Neural crest cell (in vitro differentiated cells): ENCODE measurements around the gene TK1. TPM values are rescaled to one million over a fixed set of nuclear protein-coding genes. Genes with fewer than 3 reads are reported as not detected.
"Not testable (repeated sequence)": the region's sequence is repeated elsewhere in the genome, so short reads cannot be mapped to it uniquely, and the experiment has no call there.

ENCODE experiments used
- DNase-seq: peaks from one replicate; pipeline ENCODE4 v3.0.0; 2021; ENCODE audit warnings: low read depth, mixed read lengths, low spot score
- H3K27ac Mint-ChIP-seq: one replicate; pipeline ENCODE4 v1.8.0; 2021; ENCODE audit warnings: mild to moderate bottlenecking, mixed read lengths; ENCODE audit not compliant: unreplicated experiment
- H3K27me3 Mint-ChIP-seq: 2 replicates; pipeline ENCODE4 v1.8.0; 2021; ENCODE audit warnings: low read depth, mild to moderate bottlenecking, mixed read lengths
- H3K36me3 Mint-ChIP-seq: 2 replicates; pipeline ENCODE4 v1.8.0; 2021; ENCODE audit warnings: low read depth, mild to moderate bottlenecking, mixed read lengths
- H3K4me1 Mint-ChIP-seq: 2 replicates; pipeline ENCODE4 v1.8.0; 2021; ENCODE audit warnings: mixed read lengths
- H3K4me3 Mint-ChIP-seq: one replicate; pipeline ENCODE4 v1.8.0; 2021; ENCODE audit warnings: mild to moderate bottlenecking, mixed read lengths
- H3K9me3 Mint-ChIP-seq: 2 replicates; pipeline ENCODE4 v1.8.0; 2021; ENCODE audit warnings: mixed read lengths
- long read RNA-seq: library from polyadenylated mRNA; unstranded; transcript quantifications from one replicate; pipeline ENCODE4 v2.0.0, GENCODE V29; 2020
- total RNA-seq: library from RNA; stranded (reverse); gene quantifications from 2 replicates; pipeline ENCODE4 v1.2.1, GENCODE V29; 2021
- TF ChIP-seq, protein P1 (sequence below): fragments of 200-600 bp; sonication (generic); conservative IDR thresholded peaks from 2 replicates; pipeline ENCODE4 v1.5.0; 2021; ENCODE audit warnings: antibody characterized with exemption, mild to moderate bottlenecking

TK1 gene, protein sequence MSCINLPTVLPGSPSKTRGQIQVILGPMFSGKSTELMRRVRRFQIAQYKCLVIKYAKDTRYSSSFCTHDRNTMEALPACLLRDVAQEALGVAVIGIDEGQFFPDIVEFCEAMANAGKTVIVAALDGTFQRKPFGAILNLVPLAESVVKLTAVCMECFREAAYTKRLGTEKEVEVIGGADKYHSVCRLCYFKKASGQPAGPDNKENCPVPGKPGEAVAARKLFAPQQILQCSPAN
- 48.7 and 53.9 TPM in 2 replicates for total RNA-seq
- long read RNA-seq, transcript TK1-203 (6 exons, 1,681 nt) = minor isoform, 8 of 52 reads
- long read RNA-seq, transcript TK1-201 (7 exons, 1,628 nt) = major isoform, 43 of 52 reads
- long read RNA-seq, partial matches to known transcripts = 1 of 52 reads
- long read RNA-seq, other reads (novel, unspliced or antisense) = 0 of 52 reads

DNA sequence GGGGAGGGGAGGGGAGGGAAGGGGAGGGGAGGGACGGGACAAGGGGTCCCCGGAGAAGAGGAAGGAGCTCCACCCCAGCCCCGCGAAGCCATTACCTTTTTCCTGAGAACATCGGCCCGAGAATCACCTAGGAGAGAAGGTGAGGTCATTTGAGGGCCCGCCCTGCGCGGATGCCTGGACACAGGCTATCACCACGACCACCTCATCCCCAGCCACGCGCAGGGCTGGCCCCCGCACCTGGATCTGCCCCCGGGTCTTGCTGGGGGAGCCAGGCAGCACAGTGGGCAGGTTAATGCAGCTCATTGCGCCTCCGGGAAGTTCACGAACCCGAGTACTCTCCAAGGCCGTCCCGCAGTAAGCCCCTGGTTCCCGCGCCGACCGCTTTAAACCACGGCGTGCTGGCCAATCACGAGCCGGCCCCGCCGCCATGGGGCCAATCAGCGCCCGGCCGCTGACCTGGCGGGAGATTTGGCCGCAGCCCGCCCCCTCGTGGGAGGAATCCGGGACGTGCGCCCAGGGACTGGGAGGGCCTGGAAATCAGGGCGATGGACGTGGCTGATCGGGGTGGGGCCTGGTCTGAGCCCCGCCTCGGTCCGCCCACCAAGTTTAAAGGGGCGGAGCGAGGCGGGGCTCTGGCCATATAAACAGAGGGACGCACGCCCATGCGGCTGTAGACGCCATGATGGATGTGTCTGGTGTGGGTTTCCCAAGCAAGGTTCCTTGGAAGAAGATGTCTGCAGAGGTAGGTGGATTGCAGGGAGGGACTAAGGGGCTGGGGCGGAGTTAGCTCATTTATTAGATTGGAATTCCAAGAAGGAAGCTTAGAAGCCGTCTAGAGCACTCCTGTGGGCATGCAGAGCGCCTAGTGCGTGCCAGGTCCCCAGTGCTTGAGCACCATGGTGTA is at the start of gene TK1, which contains the start of gene AFMID:
TK1 (minus strand) TSS at position 361 of the 904 bp plus-strand sequence; CDS start at position 303, 58 bp downstream.
AFMID (plus strand) TSS at position 671 of the 904 bp plus-strand sequence; CDS start at position 680, 9 bp downstream.
- Mint-ChIP-seq H3K9me3 (peaks cover 3% of the 10 kb centered on the region), H3K4me1 (peaks cover 47% of the 10 kb centered on the region), H3K27me3 (no peaks in the 10 kb centered on the region), H3K27ac (peak within 1 kb of the TSS; percentile 98), H3K4me3 (peak within 1 kb of the TSS; percentile 86), H3K36me3 (peaks cover 13% of the 10 kb centered on the region)
- TF ChIP-seq, protein P1, sequence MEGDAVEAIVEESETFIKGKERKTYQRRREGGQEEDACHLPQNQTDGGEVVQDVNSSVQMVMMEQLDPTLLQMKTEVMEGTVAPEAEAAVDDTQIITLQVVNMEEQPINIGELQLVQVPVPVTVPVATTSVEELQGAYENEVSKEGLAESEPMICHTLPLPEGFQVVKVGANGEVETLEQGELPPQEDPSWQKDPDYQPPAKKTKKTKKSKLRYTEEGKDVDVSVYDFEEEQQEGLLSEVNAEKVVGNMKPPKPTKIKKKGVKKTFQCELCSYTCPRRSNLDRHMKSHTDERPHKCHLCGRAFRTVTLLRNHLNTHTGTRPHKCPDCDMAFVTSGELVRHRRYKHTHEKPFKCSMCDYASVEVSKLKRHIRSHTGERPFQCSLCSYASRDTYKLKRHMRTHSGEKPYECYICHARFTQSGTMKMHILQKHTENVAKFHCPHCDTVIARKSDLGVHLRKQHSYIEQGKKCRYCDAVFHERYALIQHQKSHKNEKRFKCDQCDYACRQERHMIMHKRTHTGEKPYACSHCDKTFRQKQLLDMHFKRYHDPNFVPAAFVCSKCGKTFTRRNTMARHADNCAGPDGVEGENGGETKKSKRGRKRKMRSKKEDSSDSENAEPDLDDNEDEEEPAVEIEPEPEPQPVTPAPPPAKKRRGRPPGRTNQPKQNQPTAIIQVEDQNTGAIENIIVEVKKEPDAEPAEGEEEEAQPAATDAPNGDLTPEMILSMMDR = peak; percentile 96
- DNase-seq = peak; percentile 100

DNA sequence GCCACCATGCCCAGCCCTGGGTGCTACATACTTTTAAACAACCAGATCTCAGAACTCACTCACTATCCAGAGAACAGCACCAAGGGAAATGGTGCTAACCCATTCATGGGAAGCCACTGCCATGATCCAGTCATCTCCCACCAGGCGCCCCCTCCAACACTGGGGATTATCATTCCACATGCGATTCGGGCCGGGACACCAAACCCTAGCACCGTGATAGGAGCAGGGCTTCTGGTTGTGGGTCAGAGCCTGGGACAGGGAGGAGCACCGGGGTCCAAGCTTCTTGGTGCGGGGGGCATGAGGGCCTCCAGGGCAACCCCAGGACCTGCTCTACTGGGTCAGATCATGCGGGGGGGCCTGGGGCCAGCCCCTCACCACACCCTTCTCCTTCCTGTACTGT is 49.0 kb upstream of the TK1 start:
- Mint-ChIP-seq H3K27ac (no peak overlapping the region), H3K9me3 (no peaks in the 10 kb centered on the region), H3K27me3 (peaks cover 29% of the 10 kb centered on the region), H3K36me3 (no peaks in the 10 kb centered on the region), H3K4me1 (no peaks in the 10 kb centered on the region), H3K4me3 (no peak overlapping the region)
- TF ChIP-seq, protein P1 = no peak
- DNase-seq = no peak

DNA sequence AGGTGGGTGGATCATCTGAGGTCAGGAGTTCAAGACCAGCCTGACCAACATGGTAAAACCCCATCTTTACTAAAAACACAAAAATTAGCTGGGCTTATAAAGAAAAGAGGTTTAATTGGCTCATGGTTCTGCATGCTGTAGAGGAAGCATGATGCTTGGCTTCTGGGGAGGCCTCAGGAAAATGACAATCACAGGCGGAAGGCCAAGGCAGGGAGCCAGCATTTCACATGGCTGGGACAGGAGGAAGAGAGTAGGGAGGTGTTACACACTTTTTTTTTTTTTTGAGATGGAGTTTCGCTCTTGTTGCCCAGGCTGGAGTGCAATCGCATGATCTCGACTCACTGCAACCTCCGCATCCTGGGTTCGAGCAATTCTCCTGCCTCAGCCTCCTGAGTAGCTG is 48.2 kb upstream of the TK1 start:
- not testable (repeated sequence) for H3K4me1 Mint-ChIP-seq, DNase-seq, H3K4me3 Mint-ChIP-seq, H3K9me3 Mint-ChIP-seq, H3K36me3 Mint-ChIP-seq
- Mint-ChIP-seq H3K27ac (peak overlapping the region; percentile 75), H3K27me3 (peaks cover 38% of the 10 kb centered on the region)

DNA sequence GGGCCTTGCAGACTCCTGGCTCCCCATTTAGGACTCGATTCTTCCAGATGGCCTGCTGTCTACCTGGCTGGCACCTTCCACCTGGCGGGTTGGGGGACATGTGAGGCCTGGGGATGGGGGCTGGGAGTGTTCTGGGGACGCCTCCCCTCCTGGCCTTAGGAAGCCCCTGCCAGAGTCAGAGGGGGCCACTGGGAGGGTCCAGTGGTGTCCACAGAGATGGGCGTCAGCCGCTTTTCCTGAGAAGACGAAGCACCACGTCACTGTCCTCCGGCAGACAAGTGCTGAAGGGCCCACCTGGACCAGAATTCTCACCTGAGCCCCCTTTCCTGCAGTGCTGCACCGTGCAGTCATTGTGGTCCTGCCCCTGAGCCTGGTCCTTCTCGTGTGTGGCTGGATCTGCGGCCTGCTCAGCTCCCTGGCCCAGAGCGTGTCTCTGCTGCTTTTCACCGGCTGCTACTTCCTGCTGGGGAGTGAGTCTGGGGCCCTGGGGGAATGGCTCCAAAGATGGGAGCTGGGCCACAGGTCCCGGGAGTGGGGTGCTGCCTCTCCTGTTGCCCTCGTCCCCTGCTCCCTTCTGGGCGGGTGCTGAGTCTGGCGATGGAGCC is 47.5 kb upstream of the TK1 start:
- no peaks in the 10 kb centered on the region for H3K4me1 Mint-ChIP-seq
- H3K9me3 Mint-ChIP-seq = no peaks in the 10 kb centered on the region
- H3K4me3 Mint-ChIP-seq = no peak overlapping the region
- no peaks in the 10 kb centered on the region for H3K36me3 Mint-ChIP-seq
- TF ChIP-seq, protein P1 = no peak
- no peak for DNase-seq
- H3K27ac Mint-ChIP-seq = no peak overlapping the region
- H3K27me3 Mint-ChIP-seq = peaks cover 39% of the 10 kb centered on the region

DNA sequence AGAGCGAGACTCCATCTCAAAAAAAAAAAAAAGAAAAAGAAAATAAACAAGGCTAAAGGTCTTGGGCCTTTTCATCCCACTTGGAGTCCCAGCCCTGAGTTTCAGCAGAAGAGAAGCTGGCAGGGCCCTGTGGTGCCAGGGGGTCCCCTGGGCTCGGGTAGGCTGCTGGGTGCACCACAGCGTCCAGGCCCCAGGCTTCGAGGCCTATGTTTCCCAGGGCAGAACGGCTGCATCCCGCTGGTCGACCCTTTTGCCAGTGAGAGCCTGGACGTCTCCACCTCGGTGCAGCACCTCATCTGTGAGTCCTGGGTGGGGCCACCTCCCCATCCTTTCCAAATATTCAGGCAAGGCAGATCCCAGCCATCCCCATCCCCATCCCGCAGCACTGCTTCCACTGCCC is 46.8 kb upstream of the TK1 start:
- Mint-ChIP-seq H3K27me3 (peaks cover 42% of the 10 kb centered on the region), H3K36me3 (no peaks in the 10 kb centered on the region), H3K9me3 (no peaks in the 10 kb centered on the region), H3K4me1 (no peaks in the 10 kb centered on the region), H3K4me3 (no peak overlapping the region), H3K27ac (no peak overlapping the region)
- TF ChIP-seq, protein P1 = no peak
- DNase-seq = no peak
